GM13977 (cell line): ENCODE measurements around the gene CCNL2.

Source experiments
- DNase-seq: peaks from one replicate; pipeline ENCODE4 v3.0.0; 2012; ENCODE audit warnings: low spot score
- in situ Hi-C: fragments of 300-500 bp; cut with MboI; formaldehyde crosslinking; loops from one replicate; pipeline ENCODE4 v1.12.0; 2022; ENCODE audit warnings: low sequenced_read_pairs, low pct_unique_long_range_greater_than_20kb, mixed read lengths, inconsistent platforms; ENCODE audit not compliant: unreplicated experiment
- TF ChIP-seq, protein P1 (sequence below): IDR thresholded peaks from 2 replicates; pipeline ENCODE4 v1.5.1; 2012; ENCODE audit warnings: mild to moderate bottlenecking, control low read depth; ENCODE audit not compliant: insufficient read depth; ENCODE audit errors: extremely low read depth, missing control alignments

CCNL2 gene

DNA sequence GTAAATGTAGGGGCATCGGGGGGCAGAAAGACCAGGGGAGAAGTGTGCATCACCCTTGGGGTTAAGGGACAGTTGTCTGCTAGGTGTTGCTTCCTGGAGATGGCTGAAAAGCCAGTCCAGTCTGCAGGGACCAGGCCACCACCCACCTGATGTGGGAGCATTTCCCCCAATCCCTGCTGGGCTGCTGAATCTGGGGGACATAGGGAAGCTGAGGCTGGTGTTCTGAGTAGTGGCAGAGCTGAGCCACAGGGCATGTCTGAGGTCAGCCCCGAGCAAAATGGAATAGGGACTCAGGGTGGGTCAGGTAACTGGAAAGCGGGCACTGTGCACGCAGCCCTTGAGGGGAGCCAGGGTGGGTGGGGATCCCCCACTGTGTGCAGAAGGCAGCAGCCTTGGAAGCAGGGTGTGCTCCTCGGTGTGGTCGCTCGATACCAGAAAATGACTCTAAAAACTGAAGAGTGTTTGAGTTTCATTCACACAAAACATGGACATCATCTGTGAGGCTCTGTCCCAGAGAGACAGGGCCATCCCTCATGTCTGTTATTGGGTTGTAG is 2.4 kb upstream of the CCNL2 start:
- TF ChIP-seq, protein P1, sequence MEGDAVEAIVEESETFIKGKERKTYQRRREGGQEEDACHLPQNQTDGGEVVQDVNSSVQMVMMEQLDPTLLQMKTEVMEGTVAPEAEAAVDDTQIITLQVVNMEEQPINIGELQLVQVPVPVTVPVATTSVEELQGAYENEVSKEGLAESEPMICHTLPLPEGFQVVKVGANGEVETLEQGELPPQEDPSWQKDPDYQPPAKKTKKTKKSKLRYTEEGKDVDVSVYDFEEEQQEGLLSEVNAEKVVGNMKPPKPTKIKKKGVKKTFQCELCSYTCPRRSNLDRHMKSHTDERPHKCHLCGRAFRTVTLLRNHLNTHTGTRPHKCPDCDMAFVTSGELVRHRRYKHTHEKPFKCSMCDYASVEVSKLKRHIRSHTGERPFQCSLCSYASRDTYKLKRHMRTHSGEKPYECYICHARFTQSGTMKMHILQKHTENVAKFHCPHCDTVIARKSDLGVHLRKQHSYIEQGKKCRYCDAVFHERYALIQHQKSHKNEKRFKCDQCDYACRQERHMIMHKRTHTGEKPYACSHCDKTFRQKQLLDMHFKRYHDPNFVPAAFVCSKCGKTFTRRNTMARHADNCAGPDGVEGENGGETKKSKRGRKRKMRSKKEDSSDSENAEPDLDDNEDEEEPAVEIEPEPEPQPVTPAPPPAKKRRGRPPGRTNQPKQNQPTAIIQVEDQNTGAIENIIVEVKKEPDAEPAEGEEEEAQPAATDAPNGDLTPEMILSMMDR = no peak
- in situ Hi-C loops = no loop called here
- DNase-seq = no peak

- no peak for DNase-seq
- in situ Hi-C loops = no loop called here
- TF ChIP-seq, protein P1 = no peak
Observed at GRCh38 chr1:1400576-1401456, 1.7 kb upstream of the CCNL2 start.

- in situ Hi-C loops = no loop called here
- DNase-seq = no peak
- TF ChIP-seq, protein P1 = no peak
Observed at GRCh38 chr1:1399872-1400575, 889 bp upstream of the CCNL2 start.

DNA sequence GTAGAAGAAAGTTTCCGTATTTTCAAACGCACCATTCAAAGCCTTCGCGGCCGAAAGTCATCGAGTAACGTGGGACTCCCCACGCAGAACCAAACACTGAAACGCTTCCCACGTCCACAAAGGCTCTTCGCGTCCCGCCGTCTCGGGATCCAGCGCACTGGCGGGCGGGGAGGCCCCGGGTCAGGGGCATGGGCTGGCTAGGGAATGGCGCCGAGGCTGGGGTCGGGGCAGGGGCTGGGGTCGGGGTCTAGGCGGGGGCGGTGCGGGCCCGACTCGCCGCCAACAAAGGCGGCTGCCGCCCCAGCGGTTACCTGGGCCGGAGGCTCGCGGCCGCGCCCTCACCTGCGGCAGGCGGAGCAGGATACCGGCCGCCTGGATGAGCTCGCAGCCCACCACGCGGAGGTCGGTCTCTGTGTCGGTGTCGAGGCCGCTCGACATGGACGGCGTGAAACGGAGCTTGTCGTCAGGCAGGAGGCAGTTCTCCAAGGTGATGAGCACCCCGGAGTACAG is 403 bp downstream of the CCNL2 start:
- in situ Hi-C loops = no loop called here
- DNase-seq = no peak

DNA sequence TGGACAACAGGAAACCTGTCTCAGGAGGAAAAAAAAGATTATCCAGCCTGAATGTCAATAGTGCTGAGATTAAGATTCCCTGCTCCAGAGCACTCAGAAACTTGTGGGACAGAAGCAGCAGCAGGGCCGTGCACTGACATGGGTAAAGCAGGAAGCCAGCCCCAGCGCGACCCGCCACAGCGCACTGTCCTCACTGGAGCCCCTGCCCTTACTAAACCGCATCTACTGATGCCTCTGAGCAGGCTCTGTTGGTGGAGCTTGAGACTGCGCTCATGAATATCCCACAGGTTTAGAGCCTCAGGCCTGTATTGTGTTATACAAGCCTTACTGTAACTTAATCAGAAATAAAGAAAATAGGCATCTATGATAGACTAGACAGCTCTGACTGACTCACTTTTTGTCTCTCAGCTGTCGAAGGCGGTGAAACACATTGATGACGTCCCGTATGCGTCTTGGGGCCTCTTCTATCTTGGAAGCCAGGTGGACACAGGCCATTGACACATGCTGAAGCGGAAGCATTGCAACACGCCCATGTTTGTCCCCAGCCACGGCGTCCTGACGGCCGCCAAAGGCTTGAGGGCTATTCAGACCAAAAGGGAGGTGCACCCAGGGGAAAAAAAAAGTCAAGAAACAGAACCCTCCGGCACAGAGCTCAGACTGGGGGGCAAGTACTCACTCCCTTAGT is 1.2 kb downstream of the CCNL2 start:
- in situ Hi-C loops = no loop called here
- DNase-seq = no peak
- TF ChIP-seq, protein P1 = no peak

More for the DNA sequence above, 403 bp downstream of the CCNL2 start:
- TF ChIP-seq, protein P1 = no peak

DNA sequence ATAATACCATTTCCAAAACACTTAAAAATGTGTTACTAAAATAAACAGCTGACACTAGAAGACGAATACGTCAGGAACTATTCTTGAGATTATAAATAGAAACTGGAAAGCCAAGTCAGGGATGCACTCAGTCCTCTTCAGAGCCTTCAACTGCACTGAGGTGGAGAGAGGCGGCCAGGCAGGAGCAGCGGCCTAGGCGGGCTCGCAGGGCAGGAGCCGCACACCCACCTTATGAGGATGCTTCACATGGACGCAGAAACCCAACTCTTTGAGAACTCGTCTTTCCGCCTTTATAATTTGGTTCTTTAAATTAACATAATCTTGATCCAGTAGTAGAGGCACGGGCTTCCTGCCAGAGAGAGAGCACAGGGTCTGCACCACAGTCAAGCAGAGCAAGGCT is 4.0 kb downstream of the CCNL2 start:
- in situ Hi-C loops = no loop called here
- DNase-seq = no peak
- TF ChIP-seq, protein P1 = no peak
